RCC 7860 (cell line): ENCODE data around the gene AHCYL2.
A peak's percentile ranks its signal among the peaks of the same experiment; 100 is the strongest.

ENCODE experiments used
- DNase-seq: peaks from one replicate; pipeline ENCODE4 v3.0.0-alpha.2; 2015; ENCODE audit warnings: low spot score
- FAIRE-seq: peaks from 2 replicates; lab custom pipeline; 2012; peaks lifted over from hg19 to GRCh38; lab: Jason Lieb, UNC

The AHCYL2 gene

DNA sequence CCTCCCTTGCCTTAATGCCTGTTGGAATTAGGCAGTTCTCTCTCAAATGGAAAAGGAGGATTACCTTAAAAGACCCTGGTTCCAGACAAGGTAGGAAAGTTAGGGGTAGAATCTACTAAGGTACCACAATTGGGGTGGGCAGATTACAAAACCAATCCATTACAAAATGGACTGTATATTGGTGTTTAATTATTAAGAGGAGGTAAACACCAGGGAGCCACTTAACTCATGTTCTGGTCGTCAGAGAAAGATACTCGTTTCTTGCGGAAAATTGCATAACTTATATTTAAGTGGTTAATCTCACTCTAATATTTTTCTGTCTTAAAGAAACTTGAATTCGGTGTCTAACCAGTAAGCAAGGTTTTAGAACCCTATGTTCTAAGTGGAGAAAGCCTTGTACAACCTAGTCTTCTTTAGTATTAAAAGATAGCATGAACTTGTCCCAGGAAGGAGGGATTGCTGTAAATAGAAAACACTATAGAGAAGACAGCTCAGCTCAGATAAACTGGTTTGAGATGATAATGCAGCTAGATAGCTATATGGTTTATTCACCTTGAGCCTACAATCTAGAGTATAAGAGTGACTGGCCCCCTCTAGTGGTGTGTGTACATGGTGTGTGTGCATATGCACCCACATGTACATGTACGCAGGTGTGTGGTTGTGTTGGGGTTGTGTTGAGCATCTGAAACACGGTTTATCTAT, 151.4 kb downstream of the AHCYL2 start:
- DNase-seq (peak; percentile 34), FAIRE-seq (no peak)

- DNase-seq (no peak), FAIRE-seq (no peak)
Measured at GRCh38 chr7:129376778-129377700, 152.2 kb downstream of the AHCYL2 start.

DNA sequence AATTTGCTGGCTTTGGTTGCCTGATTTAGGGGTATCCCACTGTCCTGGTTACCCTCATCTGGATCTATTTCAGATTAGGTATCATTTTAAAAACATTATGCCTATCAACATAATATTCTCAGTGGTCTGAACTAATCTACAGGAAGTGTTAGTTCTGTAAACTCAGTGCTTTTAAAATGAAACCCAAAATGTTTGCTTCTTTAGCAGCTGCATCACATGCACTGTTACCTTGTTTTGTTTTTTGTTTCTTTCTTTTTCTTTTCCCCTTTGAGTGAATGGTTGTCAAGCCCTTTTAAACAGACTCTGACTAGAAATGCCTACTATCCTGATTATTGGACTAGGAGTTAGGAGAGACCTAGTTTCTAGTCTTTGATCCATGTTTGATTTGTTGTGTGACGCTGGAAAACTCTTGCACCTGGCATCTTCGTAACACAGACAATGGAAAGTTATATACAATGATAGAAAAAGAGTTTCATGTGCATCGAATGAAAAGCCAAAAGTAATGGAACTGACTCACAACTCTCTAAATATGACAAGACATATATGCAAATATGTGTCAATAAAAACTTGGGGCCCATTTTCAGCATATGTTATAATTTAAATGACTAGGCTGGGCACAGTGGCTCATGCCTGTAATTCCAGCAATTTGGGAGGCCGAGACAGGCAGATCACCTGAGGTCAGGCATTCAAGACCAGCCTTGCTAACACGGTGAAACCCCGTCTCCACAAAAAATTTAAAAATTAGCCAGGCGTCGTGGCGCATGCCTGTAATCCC, 157.1 kb downstream of the AHCYL2 start:
- no peak for FAIRE-seq
- no peak for DNase-seq

DNA sequence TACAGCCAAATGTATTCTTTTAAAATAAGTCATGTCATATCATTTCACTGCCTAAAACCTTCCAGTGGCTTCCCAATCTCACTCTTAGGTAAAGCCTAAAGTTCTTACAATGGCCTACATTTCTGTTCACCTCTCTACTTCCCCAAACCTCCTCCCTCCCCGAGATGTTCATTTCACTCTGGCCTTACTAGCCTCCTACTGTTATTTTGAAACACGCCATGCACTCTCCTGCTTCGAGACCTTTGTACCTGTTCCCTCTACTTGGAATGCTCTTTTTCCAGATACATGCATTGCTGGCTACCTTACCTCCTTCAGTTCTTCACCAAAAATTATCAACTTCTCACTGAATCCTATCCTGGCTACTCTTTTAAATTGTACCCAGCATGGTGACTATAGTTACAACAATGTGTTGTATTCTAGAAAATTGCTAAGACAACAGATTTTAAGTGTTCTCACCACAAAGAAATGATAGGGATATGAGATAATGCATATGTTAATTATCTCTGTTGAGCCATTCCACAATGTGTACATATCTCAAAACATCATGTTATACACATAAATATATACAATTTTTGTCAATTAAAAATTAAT, 158.8 kb downstream of the AHCYL2 start:
- FAIRE-seq (no peak), DNase-seq (no peak)

DNA sequence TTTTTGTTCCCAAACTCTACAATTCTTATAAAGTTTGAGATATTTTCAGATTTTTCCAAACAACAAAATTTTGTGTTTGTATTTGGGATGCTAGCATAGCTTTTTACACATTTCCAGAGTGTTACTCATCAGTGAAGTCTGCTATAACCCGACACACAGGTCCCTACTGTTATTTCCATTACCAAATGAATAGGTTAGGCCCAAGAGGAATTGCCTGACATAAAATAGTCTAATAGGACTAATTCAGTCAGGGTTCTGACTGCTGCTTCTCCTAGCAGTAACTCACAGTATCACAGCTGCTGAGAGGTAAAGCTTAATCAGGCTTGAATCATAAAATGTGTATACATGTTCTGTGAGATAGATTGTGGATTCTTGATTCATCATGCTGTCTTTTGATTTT, 160.3 kb downstream of the AHCYL2 start:
- no peak for FAIRE-seq
- no peak for DNase-seq

GRCh38 chr7:129385598-129385997, 160.8 kb downstream of the AHCYL2 start:
- DNase-seq = no peak
- no peak for FAIRE-seq

DNA sequence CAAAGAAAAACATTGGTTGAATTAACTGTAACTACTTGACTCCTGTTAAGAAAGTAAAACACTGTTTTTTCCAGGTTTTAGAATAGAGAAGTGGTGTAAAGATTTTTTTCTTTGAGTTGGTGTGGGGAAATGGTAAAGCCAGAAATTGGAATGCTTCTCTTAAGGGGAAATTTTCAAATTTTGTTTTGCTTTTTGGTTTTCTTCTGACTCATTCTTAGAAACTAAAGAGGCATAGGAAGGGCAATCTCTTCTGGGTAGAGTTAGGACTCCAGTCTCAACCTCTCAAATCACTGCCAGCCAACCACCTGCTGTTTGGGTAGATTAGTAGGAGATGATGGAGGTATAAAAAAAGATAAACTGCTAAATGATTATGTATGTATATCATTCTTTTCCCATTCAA, 161.7 kb downstream of the AHCYL2 start:
- FAIRE-seq (no peak), DNase-seq (no peak)

DNA sequence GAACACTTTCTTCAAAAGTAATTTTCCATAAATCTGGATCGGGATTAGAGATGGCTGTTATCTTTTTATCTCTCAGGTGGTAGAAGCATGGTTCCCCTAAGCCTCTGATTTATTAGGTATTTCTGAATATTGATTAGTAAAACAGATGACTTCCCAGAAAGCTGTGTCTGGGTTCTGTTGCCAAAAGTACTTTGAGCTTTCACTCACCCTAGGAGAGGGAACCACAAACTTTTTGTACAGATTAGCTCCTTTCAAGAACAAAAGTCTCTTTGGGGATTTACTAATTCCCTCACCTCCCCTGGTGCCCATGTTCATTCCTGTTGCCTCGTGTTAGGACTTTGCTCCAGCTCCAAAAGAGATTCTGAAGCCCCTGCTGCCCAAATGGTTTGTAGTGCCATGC, 162.7 kb downstream of the AHCYL2 start:
- FAIRE-seq (no peak), DNase-seq (no peak)

DNA sequence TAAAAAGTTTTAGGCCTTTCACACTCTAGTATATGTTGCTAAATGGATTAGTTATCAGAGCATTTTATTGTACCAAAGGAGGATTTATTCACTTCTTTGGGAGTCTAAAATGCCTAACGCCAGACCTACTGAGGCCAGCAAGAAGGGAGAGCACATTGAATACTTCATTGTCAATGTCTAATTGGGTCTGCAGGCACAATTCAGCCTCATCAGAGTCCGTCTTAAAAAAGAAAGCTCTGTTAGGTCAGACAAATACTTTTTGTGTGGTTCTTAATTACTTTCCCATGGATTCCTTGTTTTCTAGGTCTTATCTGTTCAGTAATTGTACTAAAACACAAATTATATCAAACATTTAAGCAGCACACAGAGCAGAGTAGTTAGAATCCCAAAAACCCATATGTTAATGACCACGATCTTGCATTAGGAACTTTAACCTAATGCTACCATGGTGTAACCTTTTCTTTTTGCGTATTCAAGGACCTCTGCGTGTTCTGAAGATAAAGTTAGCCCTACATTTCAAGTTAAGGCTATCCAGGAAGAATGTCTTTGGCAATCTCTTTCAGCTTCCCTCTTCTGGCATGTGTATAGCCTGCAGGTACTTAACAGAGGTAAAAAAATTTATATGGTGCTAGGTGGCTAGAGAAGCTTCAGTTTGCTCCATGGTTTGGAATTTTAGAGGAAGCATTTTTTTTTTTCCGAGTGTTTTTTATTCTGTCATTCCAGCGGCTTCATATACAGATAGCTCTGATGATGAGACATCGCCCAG, 163.7 kb downstream of the AHCYL2 start:
- no peak for DNase-seq
- no peak for FAIRE-seq

- DNase-seq = no peak
- FAIRE-seq = no peak
Measured at GRCh38 chr7:129389829-129390228, 165.0 kb downstream of the AHCYL2 start.

DNA sequence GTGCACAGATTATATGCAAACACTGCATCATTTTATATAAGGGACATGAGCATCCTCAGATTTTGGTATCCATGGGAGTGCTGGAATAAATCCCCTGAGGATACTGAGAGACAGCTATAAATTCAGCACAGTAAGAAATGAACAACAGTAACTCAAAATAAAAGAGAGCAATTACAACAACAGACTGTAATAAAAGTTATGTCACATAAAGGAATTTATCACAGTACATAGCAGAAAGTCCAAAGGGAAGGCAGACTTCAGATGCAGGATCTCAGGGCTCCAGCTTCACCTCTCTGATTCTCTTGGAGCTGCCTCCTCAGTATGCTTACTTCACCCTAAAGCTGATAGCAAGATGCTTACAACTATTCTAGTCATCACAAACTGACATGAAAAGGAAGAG, 165.5 kb downstream of the AHCYL2 start:
- FAIRE-seq (no peak), DNase-seq (no peak)

- FAIRE-seq = no peak
- DNase-seq = no peak
Measured at GRCh38 chr7:129391546-129392171, 166.8 kb downstream of the AHCYL2 start.

GRCh38 chr7:129393255-129393654, 168.4 kb downstream of the AHCYL2 start:
- FAIRE-seq (no peak), DNase-seq (no peak)

GRCh38 chr7:129394101-129394500, 169.3 kb downstream of the AHCYL2 start:
- FAIRE-seq = peak; percentile 62
- DNase-seq = peak; percentile 45

GRCh38 chr7:129394982-129395914, 170.4 kb downstream of the AHCYL2 start:
- DNase-seq = no peak
- no peak for FAIRE-seq

- DNase-seq = peak; percentile 59
- FAIRE-seq = peak; percentile 60
Measured at GRCh38 chr7:129401228-129401966, 176.6 kb downstream of the AHCYL2 start.

GRCh38 chr7:129401967-129402860, 177.4 kb downstream of the AHCYL2 start:
- no peak for DNase-seq
- no peak for FAIRE-seq
